GM21367 (cell line): ENCODE results near the gene CDH18.

ENCODE experiments used
- ATAC-seq: cut with Tn5 transposase; IDR thresholded peaks from one replicate; pipeline ENCODE4 v1.9.1; 2021; ENCODE audit not compliant: unreplicated experiment

CDH18 gene, protein sequence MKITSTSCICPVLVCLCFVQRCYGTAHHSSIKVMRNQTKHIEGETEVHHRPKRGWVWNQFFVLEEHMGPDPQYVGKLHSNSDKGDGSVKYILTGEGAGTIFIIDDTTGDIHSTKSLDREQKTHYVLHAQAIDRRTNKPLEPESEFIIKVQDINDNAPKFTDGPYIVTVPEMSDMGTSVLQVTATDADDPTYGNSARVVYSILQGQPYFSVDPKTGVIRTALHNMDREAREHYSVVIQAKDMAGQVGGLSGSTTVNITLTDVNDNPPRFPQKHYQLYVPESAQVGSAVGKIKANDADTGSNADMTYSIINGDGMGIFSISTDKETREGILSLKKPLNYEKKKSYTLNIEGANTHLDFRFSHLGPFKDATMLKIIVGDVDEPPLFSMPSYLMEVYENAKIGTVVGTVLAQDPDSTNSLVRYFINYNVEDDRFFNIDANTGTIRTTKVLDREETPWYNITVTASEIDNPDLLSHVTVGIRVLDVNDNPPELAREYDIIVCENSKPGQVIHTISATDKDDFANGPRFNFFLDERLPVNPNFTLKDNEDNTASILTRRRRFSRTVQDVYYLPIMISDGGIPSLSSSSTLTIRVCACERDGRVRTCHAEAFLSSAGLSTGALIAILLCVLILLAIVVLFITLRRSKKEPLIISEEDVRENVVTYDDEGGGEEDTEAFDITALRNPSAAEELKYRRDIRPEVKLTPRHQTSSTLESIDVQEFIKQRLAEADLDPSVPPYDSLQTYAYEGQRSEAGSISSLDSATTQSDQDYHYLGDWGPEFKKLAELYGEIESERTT

GRCh38 chr5:19987612-19988361 is at the start of gene CDH18:
CDH18 (minus strand) TSS chr5:19988200; CDS start chr5:19838986, 149,214 bp downstream.
- ATAC-seq, result no peak

GRCh38 chr5:20034717-20035116 is 46.7 kb upstream of the CDH18 start:
- no peak for ATAC-seq

DNA sequence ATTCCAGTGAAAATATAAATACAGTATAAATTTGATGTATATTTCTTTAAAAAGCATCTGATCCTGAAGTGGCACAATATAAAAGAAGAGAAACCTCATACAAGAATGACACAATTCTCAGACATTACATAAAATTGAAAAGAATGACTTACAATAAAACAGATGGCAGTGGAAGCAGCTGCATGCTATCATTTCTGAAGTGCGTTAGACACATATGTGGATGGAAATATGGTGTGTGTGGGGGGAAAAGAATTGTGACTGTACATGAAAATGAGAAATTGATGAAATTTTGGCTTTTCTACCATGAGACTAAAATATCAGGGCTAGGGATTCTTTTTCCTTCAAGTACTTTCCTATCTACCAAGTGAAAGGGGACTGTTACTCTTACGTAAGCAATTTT is 45.9 kb upstream of the CDH18 start:
- ATAC-seq, result no peak

GRCh38 chr5:20032896-20033295 is 44.9 kb upstream of the CDH18 start:
- ATAC-seq, result no peak

- ATAC-seq, result no peak
Observed at GRCh38 chr5:20030125-20030524, 42.1 kb upstream of the CDH18 start.

DNA sequence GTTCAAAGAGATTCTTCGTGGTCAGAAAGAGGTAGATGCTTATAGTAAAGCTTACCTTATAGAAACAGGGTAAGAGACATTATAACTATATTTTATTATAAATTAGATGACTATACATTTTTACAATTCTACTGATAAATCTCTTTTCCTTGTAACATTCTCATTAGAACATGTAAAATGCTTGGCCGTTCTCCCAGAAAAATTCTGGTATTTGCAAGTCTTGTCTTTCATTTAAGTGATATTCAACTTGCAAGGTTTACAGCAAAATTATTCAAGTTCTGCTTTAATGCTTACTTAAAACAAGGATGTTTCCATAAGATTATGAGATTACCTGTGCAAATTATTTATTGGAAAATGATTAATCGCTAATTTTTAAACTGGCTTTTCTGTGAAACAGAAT is 41.3 kb upstream of the CDH18 start:
- ATAC-seq, result no peak

DNA sequence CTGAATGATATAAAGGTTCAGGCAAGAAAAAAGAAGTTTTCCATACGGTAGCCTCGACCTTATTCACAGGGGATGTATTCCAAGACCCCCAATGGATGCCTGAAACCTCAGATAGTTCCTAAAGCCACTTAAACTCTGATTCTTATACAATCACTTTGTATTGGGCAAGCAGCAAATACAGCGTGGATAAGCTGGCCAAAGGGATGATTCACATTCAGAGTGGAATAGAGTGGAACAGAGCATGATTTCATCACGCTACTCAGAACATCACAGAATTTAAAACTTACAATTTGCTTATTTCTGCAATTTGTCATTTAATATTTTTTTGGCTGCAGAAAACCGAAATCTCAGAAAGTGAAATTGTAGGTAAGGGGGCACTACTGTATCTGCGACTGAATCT is 40.5 kb upstream of the CDH18 start:
- no peak for ATAC-seq

DNA sequence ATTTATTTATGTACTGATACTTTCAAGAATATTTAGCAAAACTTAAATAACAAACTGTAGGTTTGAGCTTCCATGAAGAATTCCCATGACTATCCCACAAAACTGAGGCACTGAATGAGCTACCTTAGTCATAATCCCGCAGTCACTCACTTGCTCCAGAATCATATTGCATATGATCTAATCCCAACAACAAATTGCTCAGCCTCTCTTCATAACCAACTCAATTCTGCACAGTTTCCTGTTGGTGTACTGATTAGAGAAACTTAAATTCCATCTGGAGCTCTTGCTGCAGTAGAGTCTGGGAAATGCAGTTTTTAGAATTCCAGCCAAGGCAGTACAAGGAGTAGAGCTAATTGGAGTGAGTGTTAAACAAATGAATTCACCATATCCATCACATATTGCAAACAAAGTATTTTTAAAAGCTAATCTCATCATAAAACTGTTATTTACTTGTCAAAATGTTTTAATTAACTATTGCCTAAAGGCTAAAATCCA is 35.7 kb upstream of the CDH18 start:
- no peak for ATAC-seq

GRCh38 chr5:20020247-20020646 is 32.2 kb upstream of the CDH18 start:
- ATAC-seq, result no peak

DNA sequence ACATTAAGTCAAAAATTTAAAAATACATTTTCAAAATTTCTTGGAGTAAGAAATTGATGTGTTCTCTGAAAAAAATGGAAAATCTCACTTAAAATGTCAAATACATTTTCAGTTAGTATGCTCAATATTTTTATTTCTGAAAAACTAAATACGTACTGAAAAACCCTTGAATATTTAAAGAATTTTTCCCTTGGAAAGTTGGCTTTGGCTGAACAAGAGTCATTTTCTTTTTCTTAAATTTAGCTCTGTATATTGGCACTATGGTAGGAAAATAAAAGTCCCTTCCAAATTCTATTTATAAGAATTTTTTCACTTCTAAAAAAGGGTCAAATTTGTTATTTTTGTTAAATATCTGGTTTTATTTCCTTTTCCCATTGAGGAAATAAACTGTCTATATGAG is 29.0 kb upstream of the CDH18 start:
- ATAC-seq, result no peak

DNA sequence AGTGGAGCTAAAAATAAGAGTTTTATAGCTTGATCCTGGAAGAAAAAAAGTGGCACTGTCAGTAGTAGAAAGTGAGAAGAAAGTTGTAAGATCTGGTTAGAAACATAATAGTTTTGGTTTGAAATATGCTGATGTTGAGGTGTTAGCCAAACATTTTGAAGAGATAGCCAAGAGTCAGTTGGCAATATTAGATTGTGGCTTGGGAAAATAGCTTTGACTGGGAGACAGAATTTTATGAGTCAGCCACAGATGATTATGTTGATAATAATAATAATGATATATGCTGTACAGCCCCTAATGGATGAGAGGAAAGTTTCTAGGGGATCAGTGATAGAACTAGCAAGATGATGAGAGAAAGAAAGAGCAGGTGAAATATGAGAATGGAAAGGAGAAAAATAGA is 12.4 kb upstream of the CDH18 start:
- ATAC-seq, result no peak

DNA sequence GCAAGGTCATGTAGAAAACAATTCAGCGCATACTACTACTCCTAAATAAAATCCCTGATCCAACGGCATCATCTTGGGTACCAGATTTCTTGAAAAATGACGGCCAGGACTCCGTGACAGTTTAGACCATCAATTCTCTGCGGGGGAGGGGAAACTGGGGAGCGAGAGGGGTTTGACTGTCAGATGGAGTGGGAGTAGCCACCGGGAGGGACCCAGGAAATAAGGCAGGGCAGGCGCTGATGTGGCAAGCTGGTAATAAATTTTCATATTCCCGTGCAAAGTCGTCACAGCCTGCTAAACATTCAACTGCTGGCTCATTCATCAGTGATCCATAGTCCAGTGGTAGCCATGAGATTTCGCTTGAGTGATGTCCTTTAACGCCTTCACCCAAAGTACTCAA is 457 bp upstream of the CDH18 start:
- ATAC-seq, result no peak

- ATAC-seq, result no peak
Observed at GRCh38 chr5:19986806-19987205, 1.2 kb downstream of the CDH18 start.

DNA sequence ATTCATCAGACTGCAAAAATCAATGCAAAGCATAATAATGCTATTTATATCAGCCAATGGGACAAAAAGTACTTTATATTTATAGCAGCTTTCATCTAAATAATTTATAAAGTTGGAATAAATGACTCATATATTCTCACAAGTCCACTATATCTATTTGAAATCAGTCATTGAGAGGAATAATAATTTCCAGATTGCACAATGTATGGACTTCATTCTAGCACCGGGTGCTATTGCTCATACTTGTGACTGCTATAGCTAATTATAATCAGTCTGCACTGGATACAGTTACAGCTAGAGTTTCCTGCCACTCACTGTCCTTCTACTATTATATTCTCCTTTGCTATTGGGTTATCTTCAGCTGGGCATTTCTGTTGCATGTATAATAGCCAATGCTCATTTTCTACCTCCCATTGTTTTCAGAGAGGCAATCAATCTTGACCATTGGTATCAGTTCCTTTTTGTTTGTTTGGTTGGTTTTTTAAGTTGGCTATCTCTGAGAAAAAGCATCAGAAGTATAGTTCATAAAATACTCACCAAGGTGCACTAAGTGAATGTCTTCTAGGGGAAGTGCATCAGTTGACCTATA is 1.9 kb downstream of the CDH18 start:
- ATAC-seq, result no peak

DNA sequence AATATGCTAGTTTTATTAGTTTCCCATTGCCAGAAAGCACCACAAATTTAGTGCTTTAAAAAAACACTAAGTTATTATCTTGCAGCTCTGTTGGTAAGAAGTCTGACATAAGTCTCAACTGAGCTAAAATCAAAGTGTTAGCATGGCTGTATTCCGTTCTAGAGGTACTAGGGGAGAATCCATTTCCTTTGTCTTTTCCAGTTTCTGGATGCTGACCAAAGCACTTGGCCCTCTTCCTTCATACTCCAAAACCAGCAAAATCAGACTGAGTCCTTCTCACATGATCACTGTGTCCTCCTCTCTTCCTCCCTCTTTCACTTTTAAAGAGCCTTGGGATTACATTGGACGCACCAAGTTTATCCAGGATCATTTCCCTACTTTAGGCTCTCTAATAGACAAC is 9.5 kb downstream of the CDH18 start:
- no peak for ATAC-seq

DNA sequence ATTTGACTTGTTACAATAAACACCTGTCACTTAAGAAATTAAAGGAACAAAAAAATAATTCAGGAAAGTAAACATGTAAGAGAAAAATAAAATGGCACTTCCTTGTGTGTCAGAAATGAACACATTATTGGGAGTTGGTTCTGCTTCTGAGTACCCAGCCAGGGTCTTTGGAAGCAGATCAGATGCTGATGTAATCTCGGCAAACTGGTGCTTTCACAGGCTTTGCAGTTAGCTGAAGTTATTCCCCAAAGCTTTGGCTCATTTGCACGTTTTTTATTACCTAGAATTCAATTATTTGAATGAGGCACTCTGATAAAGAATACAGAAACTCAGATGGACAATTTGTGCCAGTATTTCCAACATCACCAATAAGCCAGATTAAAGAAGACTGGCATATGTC is 10.9 kb downstream of the CDH18 start:
- no peak for ATAC-seq

DNA sequence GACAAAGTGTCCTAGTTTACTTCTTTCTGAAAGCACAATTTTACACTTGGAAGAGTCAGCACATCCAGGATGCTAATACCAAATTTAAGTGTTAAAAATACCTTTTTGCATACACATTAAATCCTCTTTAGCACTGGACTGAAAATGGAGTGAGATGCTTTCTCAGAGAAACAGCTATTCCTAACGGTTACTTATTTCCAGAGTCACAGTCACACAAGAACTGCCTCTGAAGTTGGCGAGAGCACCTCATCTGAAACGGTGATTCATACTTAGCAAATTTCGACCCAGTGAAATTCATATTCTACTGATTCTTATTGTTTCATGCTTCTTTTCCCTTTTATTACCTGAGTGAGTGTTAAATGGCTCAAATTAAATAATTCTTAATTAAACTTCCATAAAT is 12.2 kb downstream of the CDH18 start:
- ATAC-seq, result no peak

DNA sequence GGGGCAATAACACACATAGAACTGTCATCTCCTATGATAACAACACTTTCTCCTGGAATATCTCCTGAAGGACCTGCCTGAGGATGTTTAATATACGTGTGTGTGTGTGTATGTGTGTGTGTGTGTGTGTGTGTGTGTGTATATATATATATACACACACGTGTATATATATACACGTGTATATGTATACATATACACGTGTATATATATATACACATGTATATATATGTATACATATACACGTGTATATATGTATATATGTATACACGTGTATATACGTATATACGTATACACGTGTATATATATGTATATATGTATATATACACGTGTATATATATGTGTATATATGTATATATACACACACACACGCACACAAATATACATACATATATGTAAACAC is 27.5 kb downstream of the CDH18 start:
- no peak for ATAC-seq

- ATAC-seq, result no peak
Observed at GRCh38 chr5:19959830-19960384, 28.1 kb downstream of the CDH18 start.

DNA sequence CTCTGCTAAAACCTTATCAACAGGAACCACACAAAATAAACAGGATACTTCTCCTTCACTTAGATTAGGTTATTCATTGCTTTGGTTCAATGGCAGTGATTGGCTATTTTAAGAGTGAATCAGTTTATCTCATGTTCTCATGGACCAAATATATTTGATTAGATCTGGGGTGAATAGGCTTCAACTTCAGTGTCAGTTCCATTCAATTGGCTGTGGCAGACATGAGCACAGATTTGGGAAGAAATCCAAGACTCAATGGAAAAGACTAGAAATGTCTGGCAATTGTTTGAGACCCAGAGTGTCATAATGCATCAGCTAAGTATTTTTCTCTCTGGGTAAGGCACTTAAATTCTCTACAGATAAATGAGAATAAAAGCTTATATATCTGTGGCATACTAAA is 37.1 kb downstream of the CDH18 start:
- ATAC-seq, result no peak

DNA sequence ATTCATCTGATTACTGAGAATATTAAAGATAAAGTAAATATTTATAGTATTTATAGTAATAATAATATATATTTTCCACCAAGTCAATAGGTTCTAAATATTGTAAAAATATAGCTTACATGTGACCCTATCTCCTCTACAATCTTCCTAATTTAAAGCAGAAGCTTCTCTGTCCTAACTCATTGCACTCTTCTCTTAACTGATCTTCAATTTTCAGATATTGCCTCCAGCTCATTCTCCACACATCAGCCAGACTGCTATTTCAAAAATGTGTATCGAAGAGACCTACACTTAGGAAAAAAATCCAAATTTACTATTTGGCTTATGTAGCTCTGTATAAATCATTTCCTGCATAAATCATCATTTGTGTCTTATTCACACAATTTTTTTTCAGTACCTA is 47.8 kb downstream of the CDH18 start:
- no peak for ATAC-seq
